HG03025 (cell line): ENCODE data around the gene NLRC5.

Experiments
- ATAC-seq: cut with Tn5 transposase; IDR thresholded peaks from one replicate; pipeline ENCODE4 v1.9.1; 2021; ENCODE audit warnings: mild to moderate bottlenecking, moderate library complexity; ENCODE audit not compliant: unreplicated experiment, low FRiP score

The NLRC5 gene

GRCh38 chr16:57113664-57114063, 124.3 kb downstream of the NLRC5 start:
- no peak for ATAC-seq

GRCh38 chr16:57115168-57115513, 125.8 kb downstream of the NLRC5 start:
- ATAC-seq, result no peak

- ATAC-seq, result no peak
Observed at GRCh38 chr16:57115514-57116182, 126.3 kb downstream of the NLRC5 start.

- ATAC-seq, result no peak
Observed at GRCh38 chr16:57118461-57119084, 129.2 kb downstream of the NLRC5 start.

- no peak for ATAC-seq
Observed at GRCh38 chr16:57123216-57123973, 134.0 kb downstream of the NLRC5 start.

GRCh38 chr16:57123974-57124674, 134.8 kb downstream of the NLRC5 start:
- no peak for ATAC-seq

- no peak for ATAC-seq
Observed at GRCh38 chr16:57125376-57125775, 136.0 kb downstream of the NLRC5 start.

- ATAC-seq, result no peak
Observed at GRCh38 chr16:57125969-57126368, 136.6 kb downstream of the NLRC5 start.

- ATAC-seq, result no peak
Observed at GRCh38 chr16:57126411-57126810, 137.1 kb downstream of the NLRC5 start.

GRCh38 chr16:57127037-57127763, 137.8 kb downstream of the NLRC5 start:
- ATAC-seq, result no peak

GRCh38 chr16:57127836-57128235, 138.5 kb downstream of the NLRC5 start:
- no peak for ATAC-seq

- no peak for ATAC-seq
Observed at GRCh38 chr16:57128771-57129389, 139.5 kb downstream of the NLRC5 start.

GRCh38 chr16:57130950-57131321, 141.6 kb downstream of the NLRC5 start:
- ATAC-seq, result no peak

- ATAC-seq, result no peak
Observed at GRCh38 chr16:57131351-57131970, 142.1 kb downstream of the NLRC5 start.

- ATAC-seq, result no peak
Observed at GRCh38 chr16:57132470-57132869, 143.1 kb downstream of the NLRC5 start.

- ATAC-seq, result no peak
Observed at GRCh38 chr16:57133031-57133430, 143.7 kb downstream of the NLRC5 start.
